Neural progenitor cell (in vitro differentiated cells): ENCODE data around the gene NKPD1.

Experiments
- CTCF ChIP-seq: fragments of 200-600 bp; sonication (generic); IDR thresholded peaks from 2 replicates; pipeline ENCODE4 v1.5.1; 2017; ENCODE audit warnings: antibody characterized with exemption, mild to moderate bottlenecking
- EZH2 ChIP-seq: fragments of 200-600 bp; sonication (generic); IDR thresholded peaks from 2 replicates; pipeline ENCODE4 v1.6.1; 2017; ENCODE audit warnings: antibody characterized with exemption, mild to moderate bottlenecking, moderate library complexity

DNA sequence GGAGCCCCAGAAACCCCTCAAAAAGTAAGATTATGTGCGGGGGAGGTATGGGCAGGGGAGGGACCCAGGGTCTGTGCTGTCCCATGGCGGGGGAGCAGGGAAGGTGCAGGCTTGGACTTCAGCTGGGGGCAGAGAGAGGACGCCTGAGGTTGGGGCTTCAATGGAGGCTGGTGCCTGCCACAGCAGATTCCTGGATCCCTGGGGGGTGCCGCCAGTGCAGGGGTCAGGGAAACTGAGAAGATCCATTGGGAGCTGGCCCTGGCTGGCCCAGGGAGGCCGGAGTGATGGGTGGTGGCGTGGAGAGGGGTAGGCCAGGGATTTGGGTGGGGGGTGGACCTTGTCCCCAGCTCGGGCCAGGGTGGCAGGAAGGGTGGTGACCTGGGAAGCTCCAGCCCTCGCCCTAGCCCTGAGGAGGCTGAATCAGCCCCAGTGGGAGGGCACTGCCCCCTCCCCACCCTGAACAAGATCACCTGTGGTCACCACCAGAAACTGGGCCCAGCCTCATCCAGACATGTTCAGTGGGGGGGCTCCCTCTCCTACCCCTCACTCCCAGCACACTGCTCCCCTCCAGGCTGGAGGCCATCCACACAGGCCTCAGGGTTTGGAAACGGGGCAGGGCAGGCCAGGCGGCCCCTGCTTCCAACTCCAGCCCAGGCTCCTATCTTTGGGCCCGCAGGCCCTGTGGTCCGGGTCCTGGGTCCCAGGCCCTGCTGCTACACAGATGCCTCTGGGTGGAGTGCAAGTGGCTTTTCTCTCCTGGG is 1.4 kb downstream of the NKPD1 start:
- TF ChIP-seq CTCF: no peak
- TF ChIP-seq EZH2: no peak
